ENCODE measurements around the gene RAD1. TPM values are rescaled to one million over a fixed set of nuclear protein-coding genes. Genes with fewer than 3 reads are reported as not detected.
"Not testable (repeated sequence)": the region's sequence is repeated elsewhere in the genome, so short reads cannot be mapped to it uniquely, and the experiment has no call there.

Gene RAD1
- 16.3 TPM for total RNA-seq

DNA sequence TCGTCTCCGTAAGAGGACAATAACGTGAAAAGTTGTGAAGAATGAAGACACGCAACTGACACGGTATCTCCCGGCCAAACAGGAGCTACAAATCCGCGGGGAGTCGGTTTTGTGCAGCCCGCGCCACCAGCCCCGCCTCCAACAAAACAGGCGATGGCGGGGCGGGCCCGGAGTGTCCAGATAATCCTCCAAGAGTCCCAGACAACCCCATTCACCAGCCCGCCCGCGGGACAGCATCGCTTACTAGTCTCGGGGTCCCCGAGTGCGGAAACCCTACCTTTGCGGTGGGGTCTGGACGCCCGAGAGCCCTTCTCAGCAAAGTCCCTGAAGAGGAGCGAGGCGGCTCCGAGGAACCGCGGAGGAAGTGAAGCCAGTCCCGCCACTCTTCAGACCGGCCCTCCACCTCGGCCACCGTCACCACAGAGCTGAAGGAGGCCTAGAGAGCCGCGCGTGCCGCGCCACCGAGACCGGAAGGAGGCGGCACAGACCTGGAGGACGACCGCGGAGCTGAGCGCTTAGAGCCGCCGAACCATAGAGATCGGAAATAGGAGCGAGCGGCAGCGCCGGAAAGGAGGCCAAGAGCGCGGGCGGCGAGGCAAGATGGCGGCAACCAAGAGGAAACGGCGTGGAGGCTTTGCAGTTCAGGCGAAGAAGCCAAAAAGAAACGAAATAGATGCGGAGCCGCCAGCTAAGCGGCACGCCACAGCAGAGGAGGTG, at the start of gene RAD1, which contains the start of gene BRIX1:
Gene RAD1 (minus strand): TSS at position 366 of the 717 bp plus-strand sequence. CDS start 612 bp downstream, outside the sequence.
Gene BRIX1 (plus strand): TSS at position 573 of the 717 bp plus-strand sequence. CDS start 28 bp downstream, at position 601.
- DNase-seq (ENCODE audit: low spot score) (peak; percentile 97), ATAC-seq (peak; percentile 100)
- intact Hi-C loops (cut with DNase I), result no loop called here

DNA sequence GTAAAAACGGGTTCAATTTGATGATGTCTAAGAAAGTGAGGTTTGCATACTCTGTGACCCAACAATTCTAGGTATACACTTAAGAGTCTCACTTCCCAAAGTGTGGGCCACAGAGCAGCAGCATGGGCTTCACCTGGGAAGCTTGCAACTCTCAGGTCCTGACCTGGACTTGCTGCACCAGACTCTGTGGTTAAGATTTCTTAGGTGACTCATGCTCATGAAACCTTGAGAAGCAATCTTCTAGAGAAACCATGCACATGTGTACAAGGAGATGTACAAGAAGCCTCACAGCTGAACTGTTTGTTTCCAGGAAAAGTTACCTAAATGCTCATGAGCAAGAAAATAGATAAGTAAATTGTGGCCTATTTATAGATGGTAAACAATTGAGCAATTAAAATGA, 44.0 kb upstream of the RAD1 start:
- DNase-seq (ENCODE audit: low spot score), result no peak
- ATAC-seq, result no peak
- intact Hi-C loops (cut with DNase I), result no loop called here

DNA sequence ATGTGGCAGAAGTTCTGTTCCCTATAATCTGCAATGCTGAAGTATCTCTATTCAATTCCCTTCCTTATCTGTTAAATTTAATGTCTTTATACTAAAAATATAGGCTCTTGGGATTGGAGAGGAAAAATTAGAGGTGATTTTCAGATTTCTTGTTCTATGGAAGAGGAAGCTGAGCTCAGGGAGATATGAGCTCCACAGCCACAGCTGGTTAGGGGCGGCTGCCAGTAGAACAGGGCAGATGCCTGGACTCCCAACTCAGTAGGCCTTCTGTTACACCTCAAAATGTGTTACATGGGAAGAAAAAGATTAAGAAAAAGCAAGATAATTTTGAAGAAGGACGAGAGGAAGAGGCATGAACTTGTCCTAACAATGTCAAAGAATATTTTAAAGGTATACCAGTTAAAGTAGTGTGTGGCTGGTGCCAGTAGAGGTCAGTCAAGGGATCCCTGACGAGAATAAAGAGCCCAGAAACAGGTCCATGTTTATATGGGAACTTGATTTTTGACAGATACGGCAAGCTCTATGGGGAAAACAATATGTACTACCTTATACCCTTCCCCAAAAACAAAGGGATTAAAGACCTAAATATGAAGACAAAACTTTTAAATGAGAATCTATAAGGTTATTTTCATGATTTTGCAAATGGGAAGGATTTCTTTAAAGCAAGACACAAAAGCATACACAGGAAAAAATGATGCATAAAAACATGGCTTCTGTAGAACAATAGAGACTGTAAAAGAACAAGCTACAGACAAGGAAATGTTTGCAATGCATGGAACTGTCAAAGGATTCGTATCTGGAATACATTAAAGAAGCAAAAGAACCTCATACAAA, 42.8 kb upstream of the RAD1 start:
- intact Hi-C loops (cut with DNase I), result no loop called here
- peak; percentile 53 for ATAC-seq
- DNase-seq (ENCODE audit: low spot score), result no peak

GRCh38 chr5:34957321-34957720, 42.0 kb upstream of the RAD1 start:
- intact Hi-C loops (cut with DNase I), result no loop called here
- DNase-seq (ENCODE audit: low spot score) (no peak), ATAC-seq (no peak)

GRCh38 chr5:34944460-34945047, 29.2 kb upstream of the RAD1 start:
- no peak for ATAC-seq
- intact Hi-C loops (cut with DNase I), result no loop called here
- no peak for DNase-seq (ENCODE audit: low spot score)

DNA sequence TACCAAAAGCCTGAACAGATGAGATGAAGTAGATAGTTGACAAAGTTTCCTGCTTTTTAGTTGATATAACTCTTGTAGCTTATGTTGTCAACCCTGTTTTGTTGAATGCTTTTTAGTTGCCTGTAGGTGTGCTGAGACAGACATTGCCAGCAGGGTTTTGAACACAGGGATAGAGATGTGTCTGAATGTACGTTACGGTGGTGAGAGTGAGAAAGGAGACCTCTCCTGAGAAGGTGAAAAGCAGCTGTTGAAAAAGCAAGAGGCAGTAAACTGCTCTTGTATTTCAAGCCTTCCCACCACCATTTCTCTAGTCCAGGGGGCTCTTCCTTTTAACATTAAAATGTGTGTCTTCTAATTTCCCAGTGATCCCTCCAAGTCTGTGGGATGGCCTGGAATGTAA, 28.7 kb upstream of the RAD1 start:
- DNase-seq (ENCODE audit: low spot score), result no peak
- intact Hi-C loops (cut with DNase I), result no loop called here
- no peak for ATAC-seq

GRCh38 chr5:34941936-34942335, 26.6 kb upstream of the RAD1 start:
- intact Hi-C loops (cut with DNase I), result no loop called here
- ATAC-seq (no peak), DNase-seq (ENCODE audit: low spot score) (no peak)

DNA sequence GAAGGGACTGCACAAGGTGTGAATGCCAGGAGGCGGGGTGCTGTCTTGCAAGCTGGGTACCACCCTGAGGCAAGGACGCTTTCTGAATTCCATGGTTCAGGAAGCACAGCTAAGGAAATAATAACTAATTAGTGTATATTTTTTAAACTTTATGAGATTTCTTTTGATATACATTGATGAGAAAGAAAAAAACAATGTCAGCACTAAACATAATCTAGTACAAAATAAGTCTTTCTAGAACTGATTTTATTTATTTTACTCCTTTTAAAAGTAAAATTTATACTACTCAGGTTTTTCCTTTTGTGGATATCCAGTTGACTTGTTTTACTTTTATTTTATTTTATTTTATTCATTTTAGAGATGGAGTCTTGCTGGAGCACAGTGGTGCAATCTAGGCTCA, 17.6 kb upstream of the RAD1 start:
- no peak for DNase-seq (ENCODE audit: low spot score)
- intact Hi-C loops (cut with DNase I), result no loop called here
- no peak for ATAC-seq

DNA sequence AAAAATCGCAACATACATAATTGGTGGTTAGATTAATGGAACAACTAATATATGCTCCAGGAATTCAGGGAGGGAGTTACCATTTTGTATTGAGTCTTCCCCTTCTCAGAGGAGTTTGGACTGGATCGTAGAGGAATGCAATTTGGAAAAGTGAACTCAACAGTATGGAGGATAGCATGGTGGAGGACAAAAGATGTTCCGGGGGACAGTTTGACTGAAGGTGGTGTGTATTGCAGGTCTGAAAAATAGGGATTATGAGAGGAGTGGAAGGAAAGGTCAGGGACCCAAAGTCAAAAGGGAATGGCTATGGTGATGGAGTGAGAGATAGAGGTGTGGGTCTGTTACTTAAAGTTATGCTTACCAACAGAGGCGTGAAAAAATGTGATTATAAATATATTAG, 15.6 kb upstream of the RAD1 start:
- no peak for DNase-seq (ENCODE audit: low spot score)
- no peak for ATAC-seq
- intact Hi-C loops (cut with DNase I), result no loop called here

DNA sequence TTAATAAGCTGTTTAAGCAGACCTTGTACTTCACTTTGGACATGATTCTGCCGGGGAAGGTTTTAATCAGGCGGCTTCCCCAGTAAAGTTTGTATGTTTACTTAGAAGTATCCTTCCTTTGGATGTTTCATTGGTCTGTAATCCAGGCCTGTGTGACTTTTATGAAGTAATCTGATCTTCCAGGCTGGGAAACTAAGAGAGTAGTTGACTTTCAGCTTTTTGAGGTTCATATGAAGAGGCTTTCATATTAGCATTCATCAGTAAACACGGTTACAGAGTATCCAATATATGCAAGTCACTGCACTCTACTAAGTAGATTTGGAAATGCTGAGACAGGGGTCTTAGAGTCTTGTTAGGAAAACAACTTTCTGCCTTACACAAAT, 15.1 kb upstream of the RAD1 start:
- ATAC-seq, result no peak
- no peak for DNase-seq (ENCODE audit: low spot score)
- intact Hi-C loops (cut with DNase I), result no loop called here

GRCh38 chr5:34929720-34930461, 14.6 kb upstream of the RAD1 start:
- ATAC-seq, result peak; percentile 62
- intact Hi-C loops (cut with DNase I), result no loop called here
- peak; percentile 89 for DNase-seq (ENCODE audit: low spot score)

- intact Hi-C loops (cut with DNase I), result no loop called here
- ATAC-seq (peak; percentile 99), DNase-seq (ENCODE audit: low spot score) (peak; percentile 99)
These were observed 13.9 kb upstream of the RAD1 start, which contains the start of gene DNAJC21 for GRCh38 chr5:34929134-34929719. Gene DNAJC21 (plus strand): TSS chr5:34929559. CDS start chr5:34929820, 261 bp downstream.

DNA sequence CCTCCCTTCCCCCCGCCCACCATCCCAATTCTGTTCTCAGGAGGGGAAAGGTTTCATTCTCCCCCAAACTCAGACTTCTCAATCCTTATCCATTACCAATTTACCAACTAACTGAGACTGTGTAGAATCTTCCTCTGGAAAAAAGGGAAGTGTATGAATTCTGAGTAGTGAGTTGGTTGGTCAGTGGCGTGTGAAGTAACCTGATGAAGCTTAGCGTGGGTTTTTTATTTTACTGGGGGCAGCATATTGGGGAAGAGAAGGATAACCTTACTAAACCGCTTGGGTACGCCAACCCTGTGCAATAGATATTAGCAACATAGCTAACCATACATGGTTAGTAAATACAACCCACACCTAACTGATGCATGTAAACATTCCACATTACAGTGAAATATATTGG, 13.0 kb upstream of the RAD1 start:
- DNase-seq (ENCODE audit: low spot score) (no peak), ATAC-seq (no peak)
- intact Hi-C loops (cut with DNase I), result no loop called here

DNA sequence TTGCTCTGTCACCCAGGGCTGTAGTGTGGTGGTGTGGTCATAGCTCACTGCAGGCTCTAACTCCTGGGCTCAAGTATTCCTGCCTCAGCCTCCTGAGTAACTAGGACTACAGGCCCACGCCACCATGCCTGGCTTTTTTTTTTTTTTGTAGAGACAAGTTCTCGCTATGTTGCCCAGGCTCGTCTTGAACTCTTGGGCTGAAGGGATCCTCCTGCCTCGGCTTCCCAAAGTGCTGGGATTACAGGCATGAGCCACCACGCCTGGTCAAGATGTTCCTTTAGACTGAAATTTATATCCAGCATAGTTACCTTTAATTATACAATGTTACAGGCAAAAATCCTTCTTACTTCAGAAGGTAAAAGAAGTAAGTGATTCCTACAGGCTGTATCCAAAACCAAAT, 12.5 kb upstream of the RAD1 start:
- ATAC-seq (no peak), DNase-seq (ENCODE audit: low spot score) (no peak)
- intact Hi-C loops (cut with DNase I), result no loop called here

- intact Hi-C loops (cut with DNase I), result no loop called here
- no peak for ATAC-seq
- no peak for DNase-seq (ENCODE audit: low spot score)
These were observed 11.1 kb upstream of the RAD1 start for GRCh38 chr5:34926318-34926888.

GRCh38 chr5:34924462-34924765, 9.1 kb upstream of the RAD1 start:
- no peak for DNase-seq (ENCODE audit: low spot score)
- intact Hi-C loops (cut with DNase I), result no loop called here

GRCh38 chr5:34923694-34924461, 8.6 kb upstream of the RAD1 start:
- DNase-seq (ENCODE audit: low spot score) (no peak), ATAC-seq (no peak)
- intact Hi-C loops (cut with DNase I), result no loop called here

More at GRCh38 chr5:34924462-34924765, 9.1 kb upstream of the RAD1 start:
- no peak for ATAC-seq

- intact Hi-C loops (cut with DNase I); DNase-seq (ENCODE audit: low spot score); ATAC-seq: not testable (repeated sequence)
These were observed 8.0 kb upstream of the RAD1 start for GRCh38 chr5:34923256-34923655.
